ENCODE measurements around the gene ATP6V1B1.

ATP6V1B1 gene

DNA sequence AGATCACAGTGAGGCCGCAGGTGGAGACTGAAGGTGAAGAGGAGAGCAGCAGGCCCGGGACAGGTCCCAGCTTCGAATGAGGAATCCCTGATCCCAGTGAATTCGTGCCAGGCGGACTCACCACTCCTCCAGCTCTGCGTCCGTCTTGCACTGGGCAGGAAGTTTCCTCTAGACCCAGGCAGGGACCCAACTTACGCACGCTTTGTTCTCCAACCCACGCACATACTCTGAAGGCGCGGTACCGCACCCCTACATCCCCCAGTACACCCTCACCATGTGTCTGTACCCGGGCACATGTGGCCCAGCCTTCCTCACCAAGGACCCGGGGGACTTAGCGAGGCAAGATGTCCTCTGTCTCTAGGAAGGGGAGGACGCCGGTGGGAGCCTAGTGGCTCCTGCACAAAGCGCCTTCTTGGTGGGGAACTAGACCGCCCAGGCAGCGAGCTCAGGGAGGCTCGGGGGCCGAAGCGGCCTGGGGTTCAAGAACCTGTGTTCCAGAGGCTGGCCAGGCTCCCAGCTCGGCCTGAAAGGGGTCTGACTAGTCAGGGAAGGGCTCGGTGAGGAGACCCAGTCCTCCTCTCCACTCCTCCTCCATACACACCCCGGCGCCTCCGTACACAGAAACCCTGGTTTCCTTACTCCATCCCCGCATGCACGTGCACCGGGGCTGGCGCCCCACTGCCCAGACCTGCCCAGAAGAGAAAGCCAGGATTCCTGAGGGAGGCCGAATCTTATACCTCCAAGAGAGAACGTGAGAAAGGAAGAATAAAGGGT, 38.3 kb upstream of the ATP6V1B1 start:
- TF ChIP-seq, protein P1, sequence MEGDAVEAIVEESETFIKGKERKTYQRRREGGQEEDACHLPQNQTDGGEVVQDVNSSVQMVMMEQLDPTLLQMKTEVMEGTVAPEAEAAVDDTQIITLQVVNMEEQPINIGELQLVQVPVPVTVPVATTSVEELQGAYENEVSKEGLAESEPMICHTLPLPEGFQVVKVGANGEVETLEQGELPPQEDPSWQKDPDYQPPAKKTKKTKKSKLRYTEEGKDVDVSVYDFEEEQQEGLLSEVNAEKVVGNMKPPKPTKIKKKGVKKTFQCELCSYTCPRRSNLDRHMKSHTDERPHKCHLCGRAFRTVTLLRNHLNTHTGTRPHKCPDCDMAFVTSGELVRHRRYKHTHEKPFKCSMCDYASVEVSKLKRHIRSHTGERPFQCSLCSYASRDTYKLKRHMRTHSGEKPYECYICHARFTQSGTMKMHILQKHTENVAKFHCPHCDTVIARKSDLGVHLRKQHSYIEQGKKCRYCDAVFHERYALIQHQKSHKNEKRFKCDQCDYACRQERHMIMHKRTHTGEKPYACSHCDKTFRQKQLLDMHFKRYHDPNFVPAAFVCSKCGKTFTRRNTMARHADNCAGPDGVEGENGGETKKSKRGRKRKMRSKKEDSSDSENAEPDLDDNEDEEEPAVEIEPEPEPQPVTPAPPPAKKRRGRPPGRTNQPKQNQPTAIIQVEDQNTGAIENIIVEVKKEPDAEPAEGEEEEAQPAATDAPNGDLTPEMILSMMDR (IDR thresholded peaks at IDR 0.05; ENCODE audit: low read depth, low read length) = no peak
- TF ChIP-seq, protein P2, sequence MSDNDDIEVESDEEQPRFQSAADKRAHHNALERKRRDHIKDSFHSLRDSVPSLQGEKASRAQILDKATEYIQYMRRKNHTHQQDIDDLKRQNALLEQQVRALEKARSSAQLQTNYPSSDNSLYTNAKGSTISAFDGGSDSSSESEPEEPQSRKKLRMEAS (IDR thresholded peaks at IDR 0.05; ENCODE audit: low read depth, low read length) = no peak
- TF ChIP-seq POLR2A (IDR thresholded peaks at IDR 0.05; ENCODE audit: extremely low read depth, insufficient read length) (no peak), MYC (IDR thresholded peaks at IDR 0.05; ENCODE audit: low read depth, low read length) (no peak)
- no peak overlapping the region for H3K4me3 ChIP-seq (ENCODE audit: low read depth, low read length)
- DNase-seq (ENCODE audit: low read depth) = peak; percentile 18

DNA sequence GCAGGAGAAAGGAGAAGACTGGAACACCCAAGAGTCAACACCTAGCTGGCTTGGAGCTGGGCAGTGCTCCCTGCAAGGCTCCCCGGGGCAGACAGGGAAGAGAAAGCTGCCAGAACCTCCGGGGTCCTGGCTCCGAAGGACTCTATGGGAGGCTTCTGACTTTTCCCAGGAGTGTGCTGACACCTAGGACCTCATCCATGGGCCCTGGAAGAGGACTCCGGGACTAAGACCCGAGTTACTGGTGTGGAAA, 37.8 kb upstream of the ATP6V1B1 start:
- DNase-seq (ENCODE audit: low read depth) = no peak
- TF ChIP-seq POLR2A (IDR thresholded peaks at IDR 0.05; ENCODE audit: extremely low read depth, insufficient read length) (no peak), MYC (IDR thresholded peaks at IDR 0.05; ENCODE audit: low read depth, low read length) (no peak)
- TF ChIP-seq, protein P1 (IDR thresholded peaks at IDR 0.05; ENCODE audit: low read depth, low read length) = no peak
- TF ChIP-seq, protein P2 (IDR thresholded peaks at IDR 0.05; ENCODE audit: low read depth, low read length) = no peak
- no peak overlapping the region for H3K4me3 ChIP-seq (ENCODE audit: low read depth, low read length)

- DNase-seq (ENCODE audit: low read depth) = no peak
- no peak for TF ChIP-seq MYC (IDR thresholded peaks at IDR 0.05; ENCODE audit: low read depth, low read length)
- TF ChIP-seq, protein P1 (IDR thresholded peaks at IDR 0.05; ENCODE audit: low read depth, low read length) = no peak
- no peak overlapping the region for H3K4me3 ChIP-seq (ENCODE audit: low read depth, low read length)
These were observed 37.1 kb upstream of the ATP6V1B1 start for GRCh38 chr2:70898363-70899240.

- DNase-seq (ENCODE audit: low read depth) = peak; percentile 37
- TF ChIP-seq, protein P2 (IDR thresholded peaks at IDR 0.05; ENCODE audit: low read depth, low read length) = no peak
- no peak for TF ChIP-seq POLR2A (IDR thresholded peaks at IDR 0.05; ENCODE audit: extremely low read depth, insufficient read length)
- TF ChIP-seq, protein P1 (IDR thresholded peaks at IDR 0.05; ENCODE audit: low read depth, low read length) = no peak
- no peak for TF ChIP-seq MYC (IDR thresholded peaks at IDR 0.05; ENCODE audit: low read depth, low read length)
- H3K4me3 ChIP-seq (ENCODE audit: low read depth, low read length) = peak overlapping the region; percentile 51
These were observed 34.3 kb upstream of the ATP6V1B1 start for GRCh38 chr2:70901227-70902066.

GRCh38 chr2:70902067-70902442, 33.6 kb upstream of the ATP6V1B1 start:
- H3K4me3 ChIP-seq (ENCODE audit: low read depth, low read length) = no peak overlapping the region
- no peak for DNase-seq (ENCODE audit: low read depth)
- TF ChIP-seq POLR2A (IDR thresholded peaks at IDR 0.05; ENCODE audit: extremely low read depth, insufficient read length) = no peak
- TF ChIP-seq, protein P2 (IDR thresholded peaks at IDR 0.05; ENCODE audit: low read depth, low read length) = no peak
- TF ChIP-seq MYC (IDR thresholded peaks at IDR 0.05; ENCODE audit: low read depth, low read length) = no peak
- TF ChIP-seq, protein P1 (IDR thresholded peaks at IDR 0.05; ENCODE audit: low read depth, low read length) = no peak

Measured in NB4 (cell line).